Body of pancreas (tissue), 4 donors: ENCODE data around the gene CEP164.

Source experiments
- CTCF ChIP-seq, 7 experiments: fragments of 450-650 bp in 4 of 7; fragments of 200-600 bp in 3 of 7; sonication (generic) in 3 of 7; IDR thresholded peaks; one replicate each; pipeline ENCODE4 v1.5.1; 2016 to 2019; ENCODE audit warnings: antibody characterized with exemption in 7 of 7
- POLR2A ChIP-seq, 3 donors: fragments of 450-650 bp; IDR thresholded peaks; one replicate each; pipeline ENCODE4 v1.6.1; 2016; ENCODE audit warnings: antibody characterized with exemption in 3 of 3, mild to moderate bottlenecking in 2 of 3

GRCh38 chr11:117424781-117425180 lies 97.1 kb downstream of the CEP164 start:
- no peak for TF ChIP-seq CTCF (IDR thresholded peaks at IDR 0.05)
- TF ChIP-seq POLR2A (IDR thresholded peaks at IDR 0.05), result no peak
